WTC11 (cell line): ENCODE data around the gene SLC8A1. TPM values are rescaled to one million over a fixed set of nuclear protein-coding genes. Genes with fewer than 3 reads are reported as not detected.

Experiments used
- ATAC-seq: fragments of 200-7000 bp; cut with Tn5 transposase; 2 replicates; pipeline ENCODE4 v1.10.0; 2021; ENCODE audit warnings: mild to moderate bottlenecking, moderate library complexity
- CTCF ChIA-PET: fragments of 300-600 bp; sonication (Branson Sonifier 250); formaldehyde crosslinking; loops from one replicate; lab custom pipeline; 2021; ENCODE audit warnings: antibody characterized with exemption; lab: Charles Lee
- POLR2A ChIA-PET: fragments of 350-600 bp; sonication (Branson Sonifier 250); formaldehyde crosslinking; loops from one replicate; lab custom pipeline; 2021; ENCODE audit warnings: antibody characterized with exemption; lab: Charles Lee
- DNase-seq: peaks from one replicate; pipeline ENCODE4 v3.0.0; 2021; ENCODE audit warnings: low spot score
- H3K27ac Mint-ChIP-seq: 2 replicates; pipeline ENCODE4 v1.8.0; 2021; ENCODE audit warnings: mixed read lengths
- H3K27me3 Mint-ChIP-seq: 2 replicates; pipeline ENCODE4 v1.8.0; 2021; ENCODE audit warnings: low read depth, mild to moderate bottlenecking, moderate library complexity, mixed read lengths
- H3K36me3 Mint-ChIP-seq: 2 replicates; pipeline ENCODE4 v1.8.0; 2021; ENCODE audit warnings: mixed read lengths
- H3K4me1 Mint-ChIP-seq: 2 replicates; pipeline ENCODE4 v1.8.0; 2022; ENCODE audit warnings: mixed read lengths
- H3K4me3 Mint-ChIP-seq: 2 replicates; pipeline ENCODE4 v1.8.0; 2021; ENCODE audit warnings: mild to moderate bottlenecking, moderate library complexity, mixed read lengths
- H3K9me3 Mint-ChIP-seq: 2 replicates; pipeline ENCODE4 v1.8.0; 2021; ENCODE audit warnings: mixed read lengths
- ATF1 ChIP-seq: sonication (generic); formaldehyde crosslinking; IDR thresholded peaks from 2 replicates; pipeline ENCODE4 v1.8.1; 2023; ENCODE audit warnings: mild to moderate bottlenecking, moderate library complexity, missing genetic modification reagents
- CREB1 ChIP-seq: sonication (generic); formaldehyde crosslinking; IDR thresholded peaks from 2 replicates; pipeline ENCODE4 v1.8.0; 2023; ENCODE audit warnings: mild to moderate bottlenecking, missing genetic modification reagents
- ETV6 ChIP-seq: sonication (generic); formaldehyde crosslinking; IDR thresholded peaks from 2 replicates; pipeline ENCODE4 v1.8.1; 2022; ENCODE audit warnings: mild to moderate bottlenecking, missing genetic modification reagents
- FOXJ3 ChIP-seq: sonication (generic); formaldehyde crosslinking; IDR thresholded peaks from 2 replicates; pipeline ENCODE4 v1.9.0; 2021; ENCODE audit warnings: missing genetic modification reagents, mild to moderate bottlenecking, borderline replicate concordance
- FOXK1 ChIP-seq: sonication (generic); formaldehyde crosslinking; IDR thresholded peaks from 2 replicates; pipeline ENCODE4 v1.8.0; 2022; ENCODE audit warnings: mild to moderate bottlenecking, moderate library complexity, missing genetic modification reagents
- GABPB1 ChIP-seq: sonication (generic); formaldehyde crosslinking; IDR thresholded peaks from 2 replicates; pipeline ENCODE4 v1.8.1; 2023; ENCODE audit warnings: mild to moderate bottlenecking, missing genetic modification reagents
- IRF2 ChIP-seq: sonication (generic); formaldehyde crosslinking; IDR thresholded peaks from 2 replicates; pipeline ENCODE4 v1.8.0; 2022; ENCODE audit warnings: low read depth, missing genetic modification reagents, borderline replicate concordance
- MYBL2 ChIP-seq: sonication (generic); formaldehyde crosslinking; IDR thresholded peaks from 2 replicates; pipeline ENCODE4 v1.8.1; 2023; ENCODE audit warnings: mild to moderate bottlenecking, moderate library complexity, missing genetic modification reagents
- NR2C2 ChIP-seq: sonication (generic); formaldehyde crosslinking; IDR thresholded peaks from 2 replicates; pipeline ENCODE4 v1.8.0; 2022; ENCODE audit warnings: mild to moderate bottlenecking, missing genetic modification reagents
- SMAD3 ChIP-seq: sonication (generic); formaldehyde crosslinking; IDR thresholded peaks from 2 replicates; pipeline ENCODE4 v1.8.0; 2022; ENCODE audit warnings: missing genetic modification reagents, mild to moderate bottlenecking, borderline replicate concordance
- TCF7 ChIP-seq: sonication (generic); formaldehyde crosslinking; IDR thresholded peaks from 2 replicates; pipeline ENCODE4 v1.8.0; 2022; ENCODE audit warnings: mild to moderate bottlenecking, low read depth, missing genetic modification reagents, moderate library complexity
- TEAD4 ChIP-seq: sonication (generic); formaldehyde crosslinking; IDR thresholded peaks from 2 replicates; pipeline ENCODE4 v1.8.0; 2022; ENCODE audit warnings: mild to moderate bottlenecking, missing genetic modification reagents
- ZNF219 ChIP-seq: sonication (generic); formaldehyde crosslinking; IDR thresholded peaks from 2 replicates; pipeline ENCODE4 v1.8.0; 2023; ENCODE audit warnings: missing genetic modification reagents, mild to moderate bottlenecking, borderline replicate concordance
- ZNF263 ChIP-seq: sonication (generic); formaldehyde crosslinking; IDR thresholded peaks from 2 replicates; pipeline ENCODE4 v1.8.1; 2022; ENCODE audit warnings: low read depth, mild to moderate bottlenecking, moderate library complexity, missing genetic modification reagents
- ZNF317 ChIP-seq: sonication (generic); formaldehyde crosslinking; IDR thresholded peaks from 2 replicates; pipeline ENCODE4 v1.8.1; 2023; ENCODE audit warnings: low read depth, mild to moderate bottlenecking, moderate library complexity, missing genetic modification reagents, borderline replicate concordance
- ZNF396 ChIP-seq: fragments of 250-450 bp; sonication (Bioruptor Pico); IDR thresholded peaks from 2 replicates; pipeline ENCODE4 v1.8.0; 2021; ENCODE audit warnings: mild to moderate bottlenecking, moderate library complexity, borderline replicate concordance
- ZNF416 ChIP-seq: fragments of 250-450 bp; sonication (Bioruptor Pico); IDR thresholded peaks from 2 replicates; pipeline ENCODE4 v1.9.0; 2021; ENCODE audit warnings: mild to moderate bottlenecking, inconsistent platforms
- total RNA-seq: library from RNA; stranded (reverse); gene quantifications from 3 replicates; pipeline ENCODE4 v1.2.3, GENCODE V29; 2021
- TF ChIP-seq, protein P1 (sequence below): sonication (generic); formaldehyde crosslinking; IDR thresholded peaks from 2 replicates; pipeline ENCODE4 v1.8.0; 2022; ENCODE audit warnings: mild to moderate bottlenecking, missing genetic modification reagents
- TF ChIP-seq, protein P2 (sequence below): sonication (generic); formaldehyde crosslinking; conservative IDR thresholded peaks from 2 replicates; pipeline ENCODE4 v1.8.1; 2022; ENCODE audit warnings: mild to moderate bottlenecking, missing genetic modification reagents
- TF ChIP-seq, protein P3 (sequence below): sonication (generic); formaldehyde crosslinking; IDR thresholded peaks from 2 replicates; pipeline ENCODE4 v1.8.1; 2023; ENCODE audit warnings: mild to moderate bottlenecking, moderate library complexity, missing genetic modification reagents
- TF ChIP-seq, protein P4 (sequence below): fragments of 250-450 bp; sonication (Bioruptor Pico); IDR thresholded peaks from 2 replicates; pipeline ENCODE4 v1.9.0; 2021; ENCODE audit warnings: moderate library complexity, mild to moderate bottlenecking, inconsistent platforms, borderline replicate concordance
- TF ChIP-seq, protein P5 (sequence below): sonication (generic); formaldehyde crosslinking; IDR thresholded peaks from 2 replicates; pipeline ENCODE4 v1.8.0; 2022; ENCODE audit warnings: missing genetic modification reagents
- TF ChIP-seq, protein P6 (sequence below): sonication (generic); formaldehyde crosslinking; IDR thresholded peaks from 2 replicates; pipeline ENCODE4 v1.8.1; 2023; ENCODE audit warnings: mild to moderate bottlenecking, missing genetic modification reagents, borderline replicate concordance
- TF ChIP-seq, protein P7 (sequence below): sonication (generic); formaldehyde crosslinking; IDR thresholded peaks from 2 replicates; pipeline ENCODE4 v1.8.1; 2023; ENCODE audit warnings: mild to moderate bottlenecking, missing genetic modification reagents, moderate library complexity

The SLC8A1 gene
- total RNA-seq, 1 experiment from 2014 or later, result 2.6 TPM

DNA sequence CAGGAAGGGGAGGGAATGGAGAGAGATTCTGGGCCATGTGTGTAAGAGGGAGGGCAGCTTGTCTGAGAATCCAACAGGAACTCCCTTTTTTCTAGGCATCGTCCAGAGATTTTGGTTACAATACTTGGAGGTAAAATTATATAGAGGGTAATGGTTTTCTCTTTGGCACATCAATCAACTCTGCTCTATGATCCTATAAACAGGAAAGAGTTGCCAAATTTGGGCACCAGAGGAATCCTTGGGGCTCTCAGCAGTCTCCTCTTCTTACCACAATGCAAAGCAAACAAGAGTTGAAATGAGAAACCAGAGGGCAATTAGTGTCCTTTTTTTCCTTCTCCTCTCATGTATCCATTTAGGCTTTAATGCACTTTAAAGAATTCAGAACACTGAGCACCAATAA lies 243.4 kb downstream of the SLC8A1 start:
- TF ChIP-seq ZNF263 (CRISPR knock-in tag), result no peak
- TF ChIP-seq TEAD4 (CRISPR knock-in tag), result no peak
- TF ChIP-seq, protein P1, sequence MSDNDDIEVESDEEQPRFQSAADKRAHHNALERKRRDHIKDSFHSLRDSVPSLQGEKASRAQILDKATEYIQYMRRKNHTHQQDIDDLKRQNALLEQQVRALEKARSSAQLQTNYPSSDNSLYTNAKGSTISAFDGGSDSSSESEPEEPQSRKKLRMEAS (CRISPR knock-in tag), result no peak
- TF ChIP-seq ATF1 (CRISPR knock-in tag), result no peak
- TF ChIP-seq MYBL2 (CRISPR knock-in tag), result no peak
- no peak for TF ChIP-seq ZNF317 (CRISPR knock-in tag)
- TF ChIP-seq, protein P2, sequence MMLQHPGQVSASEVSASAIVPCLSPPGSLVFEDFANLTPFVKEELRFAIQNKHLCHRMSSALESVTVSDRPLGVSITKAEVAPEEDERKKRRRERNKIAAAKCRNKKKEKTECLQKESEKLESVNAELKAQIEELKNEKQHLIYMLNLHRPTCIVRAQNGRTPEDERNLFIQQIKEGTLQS (CRISPR knock-in tag), result no peak
- TF ChIP-seq CREB1 (CRISPR knock-in tag), result no peak
- TF ChIP-seq NR2C2 (CRISPR knock-in tag), result no peak
- ChIA-PET CTCF (no interaction called here), POLR2A (interaction anchor here (0.7 kb wide), 1 partner anchor 10 kb away, joined by 3 read pairs; no protein-coding TSS in a partner anchor)
- Mint-ChIP-seq H3K4me3 (no peak overlapping the region), H3K36me3 (peaks cover 3% of the 10 kb centered on the region; the same call in 1 of the 2 replicates), H3K27ac (no peak overlapping the region), H3K9me3 (peaks cover 4% of the 10 kb centered on the region), H3K4me1 (peaks cover 46% of the 10 kb centered on the region), H3K27me3 (no peaks in the 10 kb centered on the region; the same call in 1 of the 2 replicates)
- no peak for DNase-seq
- ATAC-seq, result no peak

DNA sequence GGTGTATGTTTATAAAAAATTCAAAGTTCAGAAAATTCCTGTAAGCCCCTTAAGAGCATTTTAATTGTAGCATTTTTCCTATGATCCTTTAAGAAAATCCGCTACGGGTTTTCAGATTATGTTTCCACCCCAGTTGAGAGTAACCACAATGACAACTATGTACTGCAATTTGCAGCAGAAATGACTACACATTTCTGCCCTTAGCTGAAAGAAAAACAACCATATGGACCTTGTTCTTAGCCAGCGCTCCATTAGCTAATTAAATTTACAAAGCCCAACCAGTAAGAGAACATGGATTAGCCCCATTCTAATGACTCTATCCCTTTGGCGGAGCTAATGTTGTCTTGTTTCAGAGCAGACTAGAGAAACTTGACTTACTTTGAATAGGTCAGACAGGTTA lies 247.6 kb downstream of the SLC8A1 start:
- ATAC-seq, result no peak
- Mint-ChIP-seq H3K27ac (no peak overlapping the region; the same call in 1 of the 2 replicates), H3K27me3 (no peaks in the 10 kb centered on the region; the same call in 1 of the 2 replicates), H3K9me3 (peaks cover 4% of the 10 kb centered on the region), H3K36me3 (peaks cover 3% of the 10 kb centered on the region; the same call in 1 of the 2 replicates), H3K4me1 (peaks cover 18% of the 10 kb centered on the region), H3K4me3 (no peak overlapping the region)
- ChIA-PET CTCF (interaction anchor here (0.6 kb wide), 2 partner anchors 246 to 877 kb away, joined by 3 to 5 read pairs; no protein-coding TSS in a partner anchor), POLR2A (no interaction called here)
- no peak for DNase-seq
- TF ChIP-seq, protein P3, sequence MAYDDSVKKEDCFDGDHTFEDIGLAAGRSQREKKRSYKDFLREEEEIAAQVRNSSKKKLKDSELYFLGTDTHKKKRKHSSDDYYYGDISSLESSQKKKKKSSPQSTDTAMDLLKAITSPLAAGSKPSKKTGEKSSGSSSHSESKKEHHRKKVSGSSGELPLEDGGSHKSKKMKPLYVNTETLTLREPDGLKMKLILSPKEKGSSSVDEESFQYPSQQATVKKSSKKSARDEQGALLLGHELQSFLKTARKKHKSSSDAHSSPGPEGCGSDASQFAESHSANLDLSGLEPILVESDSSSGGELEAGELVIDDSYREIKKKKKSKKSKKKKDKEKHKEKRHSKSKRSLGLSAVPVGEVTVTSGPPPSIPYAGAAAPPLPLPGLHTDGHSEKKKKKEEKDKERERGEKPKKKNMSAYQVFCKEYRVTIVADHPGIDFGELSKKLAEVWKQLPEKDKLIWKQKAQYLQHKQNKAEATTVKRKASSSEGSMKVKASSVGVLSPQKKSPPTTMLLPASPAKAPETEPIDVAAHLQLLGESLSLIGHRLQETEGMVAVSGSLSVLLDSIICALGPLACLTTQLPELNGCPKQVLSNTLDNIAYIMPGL (CRISPR knock-in tag), result no peak
- TF ChIP-seq ETV6 (no peak), SMAD3 (no peak), ZNF416 (CRISPR knock-in tag) (no peak), IRF2 (no peak), GABPB1 (CRISPR knock-in tag) (no peak), NR2C2 (CRISPR knock-in tag) (no peak), TCF7 (CRISPR knock-in tag) (no peak), FOXJ3 (CRISPR knock-in tag) (no peak), ZNF219 (CRISPR knock-in tag) (no peak), FOXK1 (CRISPR knock-in tag) (no peak), ZNF396 (no peak)
- TF ChIP-seq, protein P4, sequence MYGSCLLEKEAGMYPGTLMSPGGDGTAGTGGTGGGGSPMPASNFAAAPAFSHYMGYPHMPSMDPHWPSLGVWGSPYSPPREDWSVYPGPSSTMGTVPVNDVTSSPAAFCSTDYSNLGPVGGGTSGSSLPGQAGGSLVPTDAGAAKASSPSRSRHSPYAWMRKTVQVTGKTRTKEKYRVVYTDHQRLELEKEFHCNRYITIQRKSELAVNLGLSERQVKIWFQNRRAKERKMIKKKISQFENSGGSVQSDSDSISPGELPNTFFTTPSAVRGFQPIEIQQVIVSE (CRISPR knock-in tag), result no peak
- TF ChIP-seq, protein P5, sequence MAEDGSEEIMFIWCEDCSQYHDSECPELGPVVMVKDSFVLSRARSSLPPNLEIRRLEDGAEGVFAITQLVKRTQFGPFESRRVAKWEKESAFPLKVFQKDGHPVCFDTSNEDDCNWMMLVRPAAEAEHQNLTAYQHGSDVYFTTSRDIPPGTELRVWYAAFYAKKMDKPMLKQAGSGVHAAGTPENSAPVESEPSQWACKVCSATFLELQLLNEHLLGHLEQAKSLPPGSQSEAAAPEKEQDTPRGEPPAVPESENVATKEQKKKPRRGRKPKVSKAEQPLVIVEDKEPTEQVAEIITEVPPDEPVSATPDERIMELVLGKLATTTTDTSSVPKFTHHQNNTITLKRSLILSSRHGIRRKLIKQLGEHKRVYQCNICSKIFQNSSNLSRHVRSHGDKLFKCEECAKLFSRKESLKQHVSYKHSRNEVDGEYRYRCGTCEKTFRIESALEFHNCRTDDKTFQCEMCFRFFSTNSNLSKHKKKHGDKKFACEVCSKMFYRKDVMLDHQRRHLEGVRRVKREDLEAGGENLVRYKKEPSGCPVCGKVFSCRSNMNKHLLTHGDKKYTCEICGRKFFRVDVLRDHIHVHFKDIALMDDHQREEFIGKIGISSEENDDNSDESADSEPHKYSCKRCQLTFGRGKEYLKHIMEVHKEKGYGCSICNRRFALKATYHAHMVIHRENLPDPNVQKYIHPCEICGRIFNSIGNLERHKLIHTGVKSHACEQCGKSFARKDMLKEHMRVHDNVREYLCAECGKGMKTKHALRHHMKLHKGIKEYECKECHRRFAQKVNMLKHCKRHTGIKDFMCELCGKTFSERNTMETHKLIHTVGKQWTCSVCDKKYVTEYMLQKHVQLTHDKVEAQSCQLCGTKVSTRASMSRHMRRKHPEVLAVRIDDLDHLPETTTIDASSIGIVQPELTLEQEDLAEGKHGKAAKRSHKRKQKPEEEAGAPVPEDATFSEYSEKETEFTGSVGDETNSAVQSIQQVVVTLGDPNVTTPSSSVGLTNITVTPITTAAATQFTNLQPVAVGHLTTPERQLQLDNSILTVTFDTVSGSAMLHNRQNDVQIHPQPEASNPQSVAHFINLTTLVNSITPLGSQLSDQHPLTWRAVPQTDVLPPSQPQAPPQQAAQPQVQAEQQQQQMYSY (CRISPR knock-in tag), result no peak
- TF ChIP-seq, protein P6, sequence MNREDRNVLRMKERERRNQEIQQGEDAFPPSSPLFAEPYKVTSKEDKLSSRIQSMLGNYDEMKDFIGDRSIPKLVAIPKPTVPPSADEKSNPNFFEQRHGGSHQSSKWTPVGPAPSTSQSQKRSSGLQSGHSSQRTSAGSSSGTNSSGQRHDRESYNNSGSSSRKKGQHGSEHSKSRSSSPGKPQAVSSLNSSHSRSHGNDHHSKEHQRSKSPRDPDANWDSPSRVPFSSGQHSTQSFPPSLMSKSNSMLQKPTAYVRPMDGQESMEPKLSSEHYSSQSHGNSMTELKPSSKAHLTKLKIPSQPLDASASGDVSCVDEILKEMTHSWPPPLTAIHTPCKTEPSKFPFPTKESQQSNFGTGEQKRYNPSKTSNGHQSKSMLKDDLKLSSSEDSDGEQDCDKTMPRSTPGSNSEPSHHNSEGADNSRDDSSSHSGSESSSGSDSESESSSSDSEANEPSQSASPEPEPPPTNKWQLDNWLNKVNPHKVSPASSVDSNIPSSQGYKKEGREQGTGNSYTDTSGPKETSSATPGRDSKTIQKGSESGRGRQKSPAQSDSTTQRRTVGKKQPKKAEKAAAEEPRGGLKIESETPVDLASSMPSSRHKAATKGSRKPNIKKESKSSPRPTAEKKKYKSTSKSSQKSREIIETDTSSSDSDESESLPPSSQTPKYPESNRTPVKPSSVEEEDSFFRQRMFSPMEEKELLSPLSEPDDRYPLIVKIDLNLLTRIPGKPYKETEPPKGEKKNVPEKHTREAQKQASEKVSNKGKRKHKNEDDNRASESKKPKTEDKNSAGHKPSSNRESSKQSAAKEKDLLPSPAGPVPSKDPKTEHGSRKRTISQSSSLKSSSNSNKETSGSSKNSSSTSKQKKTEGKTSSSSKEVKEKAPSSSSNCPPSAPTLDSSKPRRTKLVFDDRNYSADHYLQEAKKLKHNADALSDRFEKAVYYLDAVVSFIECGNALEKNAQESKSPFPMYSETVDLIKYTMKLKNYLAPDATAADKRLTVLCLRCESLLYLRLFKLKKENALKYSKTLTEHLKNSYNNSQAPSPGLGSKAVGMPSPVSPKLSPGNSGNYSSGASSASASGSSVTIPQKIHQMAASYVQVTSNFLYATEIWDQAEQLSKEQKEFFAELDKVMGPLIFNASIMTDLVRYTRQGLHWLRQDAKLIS (CRISPR knock-in tag), result no peak
- TF ChIP-seq, protein P7, sequence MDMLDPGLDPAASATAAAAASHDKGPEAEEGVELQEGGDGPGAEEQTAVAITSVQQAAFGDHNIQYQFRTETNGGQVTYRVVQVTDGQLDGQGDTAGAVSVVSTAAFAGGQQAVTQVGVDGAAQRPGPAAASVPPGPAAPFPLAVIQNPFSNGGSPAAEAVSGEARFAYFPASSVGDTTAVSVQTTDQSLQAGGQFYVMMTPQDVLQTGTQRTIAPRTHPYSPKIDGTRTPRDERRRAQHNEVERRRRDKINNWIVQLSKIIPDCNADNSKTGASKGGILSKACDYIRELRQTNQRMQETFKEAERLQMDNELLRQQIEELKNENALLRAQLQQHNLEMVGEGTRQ (CRISPR knock-in tag), result no peak
